C4-2B (cell line): ENCODE data around the gene MSRB1.

Source experiments
- CTCF ChIP-seq: fragments of 450-650 bp; conservative IDR thresholded peaks from 2 replicates; pipeline ENCODE4 v1.5.1; 2017; ENCODE audit warnings: mild to moderate bottlenecking
- ZFX ChIP-seq: fragments of 450-650 bp; IDR thresholded peaks from 2 replicates; pipeline ENCODE4 v1.6.1; 2017

- TF ChIP-seq CTCF (no peak), ZFX (no peak)
These were observed 37.2 kb upstream of the MSRB1 start for GRCh38 chr16:1980030-1980769.
